MM.1S (cell line): Measurements from ENCODE around the gene AP3B1.

ENCODE experiments used
- DNase-seq: peaks from one replicate; pipeline ENCODE4 v3.0.0-alpha.2; 2015
- H2AFZ ChIP-seq: fragments of 300-600 bp; sonication (generic); 2 replicates; pipeline ENCODE4 v1.6.0; 2016; ENCODE audit warnings: antibody characterized with exemption, low read length
- H3F3A ChIP-seq: fragments of 300-600 bp; sonication (generic); 2 replicates; pipeline ENCODE4 v1.6.1; 2016; ENCODE audit warnings: mild to moderate bottlenecking, antibody characterized with exemption, low read length, moderate library complexity, mixed read lengths; ENCODE audit not compliant: insufficient read depth
- H3K27ac ChIP-seq: fragments of 300-600 bp; sonication (generic); 2 replicates; pipeline ENCODE4 v1.5.1; 2016; ENCODE audit warnings: mild to moderate bottlenecking, low read length
- H3K27me3 ChIP-seq: fragments of 300-600 bp; sonication (generic); replicated peaks from 2 replicates; pipeline ENCODE4 v1.6.0; 2016; ENCODE audit warnings: low read length; ENCODE audit not compliant: insufficient read depth
- H3K36me3 ChIP-seq: fragments of 300-600 bp; sonication (generic); replicated peaks from 2 replicates; pipeline ENCODE4 v1.6.1; 2016; ENCODE audit warnings: mild to moderate bottlenecking, low read length, mixed read lengths; ENCODE audit not compliant: insufficient read depth
- H3K4me1 ChIP-seq: fragments of 300-600 bp; sonication (generic); 2 replicates; pipeline ENCODE4 v1.6.1; 2016; ENCODE audit warnings: low read length, mixed read lengths
- H3K4me2 ChIP-seq: fragments of 300-600 bp; sonication (generic); 2 replicates; pipeline ENCODE4 v1.6.0; 2016; ENCODE audit warnings: low read depth, low read length
- H3K4me3 ChIP-seq: fragments of 300-600 bp; sonication (generic); 2 replicates; pipeline ENCODE4 v1.5.1; 2016; ENCODE audit warnings: low read length, mixed read lengths
- H3K79me2 ChIP-seq: fragments of 300-600 bp; sonication (generic); 2 replicates; pipeline ENCODE4 v1.6.1; 2016; ENCODE audit warnings: mixed run types, low read length, mixed read lengths
- H3K9ac ChIP-seq: fragments of 300-600 bp; sonication (generic); 2 replicates; pipeline ENCODE4 v1.6.1; 2016; ENCODE audit warnings: low read length, mixed read lengths
- H3K9me2 ChIP-seq: fragments of 300-600 bp; sonication (generic); replicated peaks from 2 replicates; pipeline ENCODE4 v1.6.1; 2016; ENCODE audit warnings: mild to moderate bottlenecking, low read length, mixed read lengths; ENCODE audit not compliant: insufficient read depth
- H3K9me3 ChIP-seq: fragments of 300-600 bp; sonication (generic); replicated peaks from 2 replicates; pipeline ENCODE4 v1.6.1; 2016; ENCODE audit warnings: mild to moderate bottlenecking, low read length, mixed read lengths; ENCODE audit not compliant: insufficient read depth
- H4K20me1 ChIP-seq: fragments of 300-600 bp; sonication (generic); 2 replicates; pipeline ENCODE4 v1.6.1; 2016; ENCODE audit warnings: mild to moderate bottlenecking, low read length, moderate library complexity, mixed read lengths; ENCODE audit not compliant: insufficient read depth
- EZH2 ChIP-seq: fragments of 300-600 bp; sonication (generic); optimal IDR thresholded peaks from 2 replicates; pipeline ENCODE3; 2017; ENCODE audit warnings: low read depth, mild to moderate bottlenecking, antibody characterized with exemption, low read length, mixed read lengths
- EZH2phosphoT487 ChIP-seq: fragments of 300-600 bp; sonication (generic); IDR thresholded peaks from 2 replicates; pipeline ENCODE4 v1.6.1; 2018; ENCODE audit warnings: antibody characterized with exemption, low read length
- TF ChIP-seq, protein P1 (sequence below): fragments of 300-600 bp; sonication (generic); IDR thresholded peaks from 2 replicates; pipeline ENCODE4 v1.5.1; 2016; ENCODE audit warnings: antibody characterized with exemption, low read length, mixed read lengths

AP3B1 gene

DNA sequence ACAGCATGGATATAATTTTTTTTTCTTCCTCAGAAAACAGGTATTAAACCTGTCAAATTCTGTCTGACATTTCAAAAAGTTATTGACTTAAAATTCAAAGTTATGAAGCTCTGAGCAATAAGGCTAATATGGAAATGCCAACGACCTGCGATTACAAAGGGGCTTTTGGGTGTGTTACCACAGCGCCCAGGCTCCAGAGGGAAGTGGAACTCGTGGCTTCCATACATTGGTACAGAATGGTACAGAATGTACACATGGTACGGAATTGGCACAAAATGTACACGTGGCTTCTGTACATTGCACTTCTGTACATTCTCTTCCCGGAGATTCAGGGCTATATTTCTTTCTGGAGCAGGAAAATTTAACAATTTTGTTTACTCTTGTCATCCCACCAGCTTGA, 293.3 kb downstream of the AP3B1 start:
- Histone ChIP-seq H3K4me1 (no peaks in the 10 kb centered on the region), H3K4me2 (no peak overlapping the region)

DNA sequence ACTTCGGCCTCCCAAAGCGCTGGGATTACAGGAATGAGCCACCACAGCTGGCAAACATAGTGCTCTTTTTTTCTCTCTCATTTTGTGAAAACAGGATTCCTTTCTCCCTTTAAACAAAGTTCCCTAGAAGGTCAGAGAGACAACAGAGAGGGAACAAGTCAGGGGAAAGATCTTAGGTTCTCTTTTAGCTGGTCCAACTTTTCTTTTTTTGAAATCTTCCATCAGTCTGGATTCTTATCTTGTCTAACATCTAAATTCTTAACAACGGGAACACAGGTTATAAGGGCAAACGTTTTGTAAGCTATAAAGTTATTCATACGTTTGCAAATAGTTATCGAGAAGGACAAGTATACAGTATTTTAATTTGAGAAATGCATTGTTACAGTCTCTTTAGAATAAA, 294.3 kb downstream of the AP3B1 start:
- Histone ChIP-seq H3K4me2 (no peak overlapping the region), H3F3A (no peaks in the 10 kb centered on the region), H4K20me1 (no peaks in the 10 kb centered on the region), H3K9me3 (no peaks in the 10 kb centered on the region), H3K79me2 (no peaks in the 10 kb centered on the region), H3K9me2 (no peaks in the 10 kb centered on the region), H3K4me1 (no peaks in the 10 kb centered on the region), H3K27me3 (no peaks in the 10 kb centered on the region), H3K36me3 (no peaks in the 10 kb centered on the region), H2AFZ (no peak overlapping the region), H3K27ac (no peak overlapping the region), H3K9ac (no peak overlapping the region), H3K4me3 (no peak overlapping the region)
- DNase-seq, result no peak
- TF ChIP-seq, protein P1, sequence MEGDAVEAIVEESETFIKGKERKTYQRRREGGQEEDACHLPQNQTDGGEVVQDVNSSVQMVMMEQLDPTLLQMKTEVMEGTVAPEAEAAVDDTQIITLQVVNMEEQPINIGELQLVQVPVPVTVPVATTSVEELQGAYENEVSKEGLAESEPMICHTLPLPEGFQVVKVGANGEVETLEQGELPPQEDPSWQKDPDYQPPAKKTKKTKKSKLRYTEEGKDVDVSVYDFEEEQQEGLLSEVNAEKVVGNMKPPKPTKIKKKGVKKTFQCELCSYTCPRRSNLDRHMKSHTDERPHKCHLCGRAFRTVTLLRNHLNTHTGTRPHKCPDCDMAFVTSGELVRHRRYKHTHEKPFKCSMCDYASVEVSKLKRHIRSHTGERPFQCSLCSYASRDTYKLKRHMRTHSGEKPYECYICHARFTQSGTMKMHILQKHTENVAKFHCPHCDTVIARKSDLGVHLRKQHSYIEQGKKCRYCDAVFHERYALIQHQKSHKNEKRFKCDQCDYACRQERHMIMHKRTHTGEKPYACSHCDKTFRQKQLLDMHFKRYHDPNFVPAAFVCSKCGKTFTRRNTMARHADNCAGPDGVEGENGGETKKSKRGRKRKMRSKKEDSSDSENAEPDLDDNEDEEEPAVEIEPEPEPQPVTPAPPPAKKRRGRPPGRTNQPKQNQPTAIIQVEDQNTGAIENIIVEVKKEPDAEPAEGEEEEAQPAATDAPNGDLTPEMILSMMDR, result no peak
- TF ChIP-seq EZH2phosphoT487, result no peak
- TF ChIP-seq EZH2, result no peak

More for the DNA sequence above, 293.3 kb downstream of the AP3B1 start:
- Histone ChIP-seq H2AFZ (no peak overlapping the region), H3K4me3 (no peak overlapping the region), H3K9me2 (no peaks in the 10 kb centered on the region), H3K9ac (no peak overlapping the region), H3K27ac (no peak overlapping the region), H4K20me1 (no peaks in the 10 kb centered on the region), H3K79me2 (no peaks in the 10 kb centered on the region), H3K36me3 (no peaks in the 10 kb centered on the region), H3K9me3 (no peaks in the 10 kb centered on the region), H3F3A (no peaks in the 10 kb centered on the region), H3K27me3 (no peaks in the 10 kb centered on the region)
- TF ChIP-seq EZH2phosphoT487 (no peak), EZH2 (no peak)
- TF ChIP-seq, protein P1, result no peak
- DNase-seq, result no peak

DNA sequence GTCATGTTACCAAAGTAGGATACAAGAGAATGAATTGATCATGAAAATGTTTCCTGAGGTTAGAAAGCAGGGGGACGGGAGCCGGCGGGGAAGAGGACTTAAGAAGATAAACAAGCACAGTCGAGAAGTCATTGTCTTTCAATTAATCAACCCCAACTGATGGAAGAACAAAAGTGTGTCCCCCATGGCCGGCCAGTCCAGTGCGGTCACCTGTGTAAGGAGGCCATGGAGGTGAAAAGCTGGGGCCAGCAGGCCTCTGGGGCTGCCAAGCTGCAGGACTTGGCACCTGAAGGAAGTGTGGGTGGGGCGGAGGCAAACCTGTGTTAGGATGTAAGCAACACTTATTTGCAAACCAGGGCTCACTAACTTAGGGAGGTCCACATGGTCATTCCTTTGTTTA, 295.1 kb downstream of the AP3B1 start:
- no peak overlapping the region for H3K9ac ChIP-seq
- H3K9me2 ChIP-seq, result no peaks in the 10 kb centered on the region
- H3F3A ChIP-seq, result no peaks in the 10 kb centered on the region
- H3K27me3 ChIP-seq, result no peaks in the 10 kb centered on the region
- no peak for DNase-seq
- no peaks in the 10 kb centered on the region for H3K9me3 ChIP-seq
- H3K27ac ChIP-seq, result no peak overlapping the region
- no peak overlapping the region for H3K4me3 ChIP-seq
- TF ChIP-seq EZH2 (no peak), EZH2phosphoT487 (no peak)
- TF ChIP-seq, protein P1, result no peak
- no peak overlapping the region for H2AFZ ChIP-seq
- H3K36me3 ChIP-seq, result no peaks in the 10 kb centered on the region
- H3K4me2 ChIP-seq, result no peak overlapping the region
- H3K79me2 ChIP-seq, result no peaks in the 10 kb centered on the region
- H4K20me1 ChIP-seq, result no peaks in the 10 kb centered on the region
- no peaks in the 10 kb centered on the region for H3K4me1 ChIP-seq
